HUDEP-2 (cell line): ENCODE measurements around the gene ALPI.

Experiments
- DNase-seq, 76 experiments: peaks; one replicate each; lab custom pipeline; 2025; ENCODE audit not compliant: unreplicated experiment in 76 of 76; lab: John Stamatoyannopoulos, UW

Gene ALPI

DNA sequence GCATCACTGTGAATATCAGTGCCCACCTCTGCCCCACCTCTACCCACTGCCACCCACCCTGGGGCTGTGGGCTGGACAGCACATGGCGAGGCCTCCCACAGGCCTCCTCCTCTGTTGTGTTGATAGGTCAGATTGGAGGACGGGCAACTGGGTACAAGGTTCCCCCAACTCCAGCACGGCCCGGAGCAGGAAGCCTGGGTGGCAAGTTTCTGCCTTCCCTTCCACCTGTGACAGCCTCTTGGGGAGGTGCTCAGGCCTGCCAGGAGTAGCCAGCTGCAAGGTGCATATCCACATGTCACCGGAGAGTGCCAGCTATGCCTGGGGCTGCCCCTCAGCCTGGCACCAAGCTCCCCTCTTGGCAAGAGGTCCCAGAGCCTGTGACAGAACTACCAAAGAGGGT, 38.6 kb downstream of the ALPI start:
- DNase-seq = no peak

DNA sequence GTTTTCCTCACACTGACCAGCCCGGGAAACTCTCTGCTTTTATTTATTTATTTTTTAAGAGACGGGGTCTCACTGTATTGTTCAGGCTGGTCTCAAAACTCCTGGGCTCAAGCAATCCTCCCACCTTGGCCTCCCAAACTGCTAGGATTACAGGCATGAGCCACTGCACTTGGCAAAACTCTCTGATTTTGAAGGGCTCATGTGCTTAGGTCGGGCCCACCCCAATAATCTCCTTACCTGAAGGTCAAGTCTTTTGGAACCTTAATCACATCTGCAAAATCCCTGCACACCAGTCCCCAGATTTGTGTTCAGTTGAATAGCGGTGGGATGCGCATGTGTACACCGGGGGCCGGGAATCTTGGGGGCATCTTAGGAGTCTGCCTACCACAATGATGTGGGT, 39.3 kb downstream of the ALPI start:
- DNase-seq = no peak

DNA sequence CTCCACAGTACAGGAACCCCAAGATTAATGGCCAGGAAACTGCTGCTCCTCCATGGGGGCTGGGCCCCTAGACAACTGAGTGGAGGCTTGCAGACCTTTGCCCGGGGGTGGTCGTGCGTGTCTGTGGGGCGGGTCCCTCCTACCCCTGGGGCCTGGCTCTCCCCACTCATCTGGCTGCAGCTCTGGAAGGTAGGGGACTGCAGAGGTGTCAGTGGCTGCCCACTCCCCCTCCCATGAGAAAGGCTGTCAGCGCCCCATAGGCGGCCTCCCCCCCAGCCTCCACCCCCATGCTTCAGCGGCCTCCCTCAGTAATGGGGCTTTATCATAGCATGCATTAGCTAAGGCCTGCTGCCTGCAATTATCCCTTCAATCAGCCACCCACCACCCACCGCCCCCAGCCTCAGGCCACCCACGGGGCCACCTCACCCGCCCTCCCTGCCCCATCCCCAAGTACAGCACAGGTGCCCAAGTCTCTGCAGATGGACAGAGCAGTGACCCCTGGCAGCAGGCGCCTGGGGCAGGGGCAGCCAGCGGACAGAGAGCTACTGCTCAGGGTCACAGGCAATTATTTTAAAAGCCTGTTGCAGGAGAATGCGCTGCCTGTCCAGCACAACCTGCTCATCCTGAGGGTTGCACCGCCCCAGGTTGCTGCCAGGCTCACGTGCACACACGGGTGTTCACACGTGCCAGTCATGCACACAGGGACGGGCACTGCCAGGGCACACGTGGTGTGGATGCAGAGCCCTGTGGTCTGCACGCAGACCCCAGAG, 40.7 kb downstream of the ALPI start:
- no peak for DNase-seq

DNA sequence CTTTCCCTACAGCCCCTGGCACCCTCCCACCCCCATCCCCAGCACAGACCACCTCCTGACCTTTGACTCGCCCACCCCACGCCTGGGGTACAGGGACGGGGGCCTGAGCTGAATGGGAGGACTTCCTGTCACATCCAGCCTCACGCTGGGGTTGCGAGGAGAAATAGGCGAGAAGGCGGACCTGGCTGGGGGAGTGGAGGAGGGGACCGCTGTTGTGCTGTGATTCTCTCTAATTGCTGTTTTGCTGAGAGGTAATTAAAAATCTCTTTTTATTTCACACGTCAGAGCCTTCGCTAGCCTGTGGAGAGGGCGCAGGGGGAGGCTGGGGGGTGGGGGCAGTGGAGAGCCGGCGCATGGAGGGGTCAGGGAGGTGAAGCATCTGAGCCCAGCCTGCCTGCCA, 41.4 kb downstream of the ALPI start:
- DNase-seq = no peak

DNA sequence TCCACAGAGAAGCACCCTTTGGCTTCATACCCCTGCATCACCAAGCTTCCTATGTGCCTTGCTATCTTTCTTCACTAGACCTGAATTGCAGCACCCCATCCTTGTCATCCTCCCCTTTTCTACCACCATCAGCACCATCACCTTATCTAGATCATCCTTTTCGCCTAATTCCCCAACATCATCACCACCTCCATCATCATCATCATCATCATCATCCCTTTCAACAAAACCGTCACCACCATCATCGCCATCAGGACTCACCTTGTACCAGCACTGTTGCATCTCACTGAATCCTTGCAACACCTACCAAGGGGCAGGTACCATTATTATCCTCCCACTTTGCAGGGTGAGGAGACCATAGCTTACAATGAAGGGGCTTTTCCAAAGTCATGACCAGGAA, 42.5 kb downstream of the ALPI start:
- no peak for DNase-seq

DNA sequence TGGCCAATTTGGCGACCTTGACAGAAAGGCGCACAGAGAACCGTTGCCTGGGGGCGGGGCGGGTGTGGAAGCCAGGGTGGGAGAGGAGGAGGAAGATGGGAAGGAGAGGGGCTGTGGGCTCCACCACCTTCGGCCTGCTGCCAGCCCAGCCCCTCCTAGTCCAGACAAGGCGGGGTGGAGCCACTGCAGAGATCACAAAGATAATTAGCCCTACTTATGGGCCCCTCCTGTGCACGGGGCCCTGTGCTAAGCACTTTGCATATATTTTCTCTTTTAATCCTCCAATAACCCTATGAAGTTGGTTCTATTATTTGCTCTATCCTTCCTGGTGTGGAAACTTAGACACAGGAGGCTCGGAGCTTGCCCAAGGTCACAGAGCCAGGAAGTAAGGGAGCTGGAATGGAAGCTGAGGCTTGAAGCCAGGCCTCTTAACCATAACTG, 45.4 kb downstream of the ALPI start:
- DNase-seq = no peak

DNA sequence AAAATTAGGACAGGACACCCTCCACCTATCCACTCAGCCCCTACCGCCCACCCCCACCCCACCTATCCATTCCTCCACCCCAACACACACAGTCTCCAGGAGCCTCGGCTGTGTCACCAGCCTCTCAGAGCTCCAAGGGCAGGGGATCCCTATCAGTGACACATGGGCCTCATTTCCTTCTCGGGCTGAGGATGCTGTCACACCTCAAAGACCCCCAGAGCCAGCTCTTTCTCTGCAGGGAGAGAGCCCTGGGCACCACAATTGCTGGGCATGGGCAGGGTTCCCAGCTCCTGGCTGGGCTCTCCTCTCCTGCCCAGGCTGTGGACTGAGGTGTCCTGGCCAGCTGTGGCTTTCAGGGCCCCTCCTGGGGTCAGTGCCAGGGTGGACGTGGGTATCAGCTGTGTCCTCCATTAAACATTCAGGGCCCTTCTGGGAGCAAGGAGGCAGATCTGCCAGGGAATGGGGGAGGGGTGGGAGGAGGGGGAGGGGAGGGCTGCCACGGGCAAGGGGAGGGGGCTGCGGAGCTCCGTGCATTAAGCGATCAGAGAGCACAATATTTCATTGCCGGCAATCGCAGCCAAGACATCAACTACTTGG, 45.9 kb downstream of the ALPI start:
- DNase-seq = no peak

DNA sequence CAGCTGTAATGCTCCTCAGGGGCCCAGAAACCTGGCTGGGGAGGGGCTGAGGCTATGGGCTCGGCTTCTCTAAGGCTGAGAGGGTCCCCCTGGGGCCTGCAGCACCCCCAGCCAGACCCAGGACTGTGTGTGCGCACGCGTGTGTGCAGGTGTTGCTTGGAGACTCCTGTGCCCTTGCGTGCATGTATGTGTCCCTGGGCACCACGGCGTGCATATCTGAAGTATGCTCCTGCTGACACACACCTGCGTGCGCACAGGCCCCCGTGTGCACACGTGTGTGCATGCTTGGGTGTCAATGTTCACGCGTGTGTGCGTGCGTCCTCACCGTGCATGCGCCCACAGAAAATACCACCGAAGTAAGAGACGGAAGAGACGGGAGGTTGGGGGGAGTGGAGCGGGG, 46.6 kb downstream of the ALPI start:
- DNase-seq = no peak

DNA sequence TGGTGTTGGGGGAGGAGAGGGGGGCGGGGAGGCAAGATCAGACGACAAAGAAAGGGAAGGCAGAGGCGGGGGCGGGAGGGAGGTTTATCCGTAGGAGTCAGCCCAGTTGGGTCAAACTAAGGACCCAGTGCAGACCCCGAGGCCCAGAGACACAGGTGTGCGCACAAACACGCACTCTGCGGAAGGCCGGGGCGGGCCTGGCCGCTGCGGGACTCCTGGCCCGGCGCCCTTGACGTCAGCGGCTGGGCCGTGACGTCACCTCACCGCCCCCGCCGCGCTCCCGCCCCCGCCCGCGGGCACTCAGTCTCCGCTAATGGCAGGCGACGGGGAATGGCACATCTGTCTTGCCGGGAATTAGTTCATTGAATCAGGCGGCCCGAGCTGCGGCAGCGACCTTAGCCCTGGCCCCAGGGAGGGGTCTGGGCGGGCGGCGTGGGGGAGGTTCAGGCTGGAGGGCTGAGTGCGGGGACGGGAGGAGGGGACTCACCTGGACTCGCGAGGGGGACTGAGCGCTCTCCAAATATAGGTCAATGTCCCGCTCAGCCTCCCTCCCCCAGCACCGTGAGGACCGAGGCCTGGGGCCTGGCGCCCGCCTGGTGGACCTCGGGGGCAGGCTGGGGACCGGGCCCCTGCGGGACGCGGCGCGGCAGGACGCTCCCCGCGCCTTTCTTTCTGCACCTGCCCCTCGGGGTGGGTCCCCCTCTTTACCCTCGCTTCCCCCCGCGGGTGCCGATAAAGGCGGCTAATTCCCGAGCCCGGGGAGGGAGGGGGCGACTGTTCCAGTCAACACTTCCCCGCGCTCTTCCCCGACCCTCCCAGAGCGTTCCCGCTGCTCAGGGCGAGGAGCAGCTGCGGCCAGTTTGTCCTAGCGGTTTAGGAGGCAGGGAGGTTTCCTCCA, 47.2 kb downstream of the ALPI start:
- DNase-seq = peak in 1 of 76 experiments; percentile 20

DNA sequence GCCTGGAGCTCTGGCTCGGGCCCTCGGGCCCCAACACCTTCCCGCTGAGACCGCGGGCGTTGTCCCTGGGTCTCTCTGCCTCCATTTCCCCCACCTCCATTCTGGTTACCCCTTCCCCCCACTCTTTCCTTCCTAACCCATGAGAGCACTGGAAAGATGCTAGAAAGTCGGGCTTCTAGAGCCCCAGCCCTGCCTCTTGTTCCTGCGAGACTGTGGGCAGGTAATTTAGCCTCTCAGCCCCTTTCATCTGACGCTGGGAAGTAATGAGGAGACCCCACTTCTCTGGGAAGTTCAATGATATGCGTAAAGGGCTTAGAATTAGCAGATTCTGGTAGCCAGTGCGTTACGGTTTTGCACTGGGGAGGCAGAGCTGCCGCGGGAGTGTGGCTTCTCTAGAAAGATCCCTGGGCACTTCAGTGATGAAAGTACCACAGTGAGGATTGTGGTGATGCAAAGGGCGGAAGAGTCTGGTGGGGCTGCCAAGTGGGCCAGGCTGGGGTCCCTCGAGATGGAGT, 47.9 kb downstream of the ALPI start:
- no peak for DNase-seq

DNA sequence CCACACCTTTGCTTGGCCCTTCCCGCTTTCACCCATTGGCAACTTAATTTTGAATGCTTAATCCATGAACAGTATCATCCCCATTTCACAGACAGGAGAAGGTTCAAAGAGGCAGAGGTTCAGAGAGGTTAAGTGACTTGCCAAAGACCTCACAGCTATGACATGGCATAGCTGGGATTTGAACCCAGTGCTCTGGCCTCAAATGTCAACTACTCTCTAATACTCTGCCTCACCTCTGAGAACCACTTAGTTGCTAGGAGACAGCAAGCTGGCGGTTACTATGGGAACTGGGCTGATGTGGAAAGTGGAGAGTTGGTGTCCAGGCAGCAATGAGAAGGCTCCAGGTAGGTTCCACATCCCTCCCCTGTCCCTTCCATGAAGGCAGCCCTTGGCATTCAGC, 48.5 kb downstream of the ALPI start:
- no peak for DNase-seq

DNA sequence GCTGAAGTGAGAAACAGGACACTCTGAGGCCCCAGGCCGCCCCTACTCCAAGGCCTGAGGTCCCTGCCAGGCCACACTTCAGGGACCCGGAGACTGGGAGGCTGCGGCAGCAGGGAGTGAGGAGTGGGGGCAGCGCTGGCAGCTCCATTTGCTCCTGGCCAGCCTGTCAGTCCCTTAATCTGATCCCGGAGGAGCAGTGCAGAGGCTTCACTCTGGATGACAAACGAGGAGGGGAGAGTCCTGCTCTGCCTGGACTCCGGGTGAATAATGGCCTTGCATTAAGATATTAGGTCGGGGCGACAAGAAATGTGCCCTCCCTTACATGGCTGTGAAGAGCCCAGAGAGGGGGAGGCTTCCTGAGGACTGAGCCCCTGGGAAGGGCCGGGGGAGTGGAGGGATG, 49.9 kb downstream of the ALPI start:
- no peak for DNase-seq

DNA sequence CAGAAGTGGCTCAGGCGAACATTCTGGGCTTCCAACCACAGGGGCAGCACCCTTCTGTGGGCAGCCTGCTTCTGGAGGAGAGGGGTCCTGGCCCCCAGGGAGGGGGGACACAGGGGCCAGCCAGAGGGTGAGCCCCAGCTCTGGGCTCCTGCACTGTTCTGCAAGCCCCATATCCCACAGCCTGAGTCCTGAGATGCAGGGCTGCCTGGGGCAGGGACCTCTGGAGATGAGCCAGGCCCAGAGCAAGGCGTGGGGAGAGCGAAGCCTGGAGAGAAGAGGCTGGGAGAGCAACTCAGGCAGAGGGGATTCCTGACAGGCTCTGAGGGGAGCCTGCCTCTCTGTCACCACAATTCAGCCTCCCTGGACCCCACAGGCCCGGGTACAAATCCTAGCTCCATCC, 50.8 kb downstream of the ALPI start:
- no peak for DNase-seq

DNA sequence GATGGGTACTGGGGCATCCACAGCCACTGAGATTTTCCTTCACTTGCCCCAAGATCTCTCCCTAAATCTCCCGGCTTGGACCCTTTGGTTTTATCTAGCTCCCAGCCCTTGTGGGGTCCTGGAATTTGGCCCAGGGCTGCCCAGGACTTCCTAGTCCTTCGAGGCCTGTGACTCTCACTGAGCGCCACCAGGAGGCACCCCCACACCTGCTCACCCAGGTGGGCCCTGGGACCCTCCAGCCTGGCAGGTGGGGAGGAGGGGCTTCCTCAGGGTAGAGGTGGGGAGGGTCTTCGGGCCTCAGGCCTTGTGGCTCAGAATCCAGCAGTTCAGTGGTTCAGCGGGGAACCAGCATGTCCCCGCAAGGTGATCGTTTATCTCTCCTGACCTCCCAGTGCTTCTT, 52.3 kb downstream of the ALPI start:
- DNase-seq = no peak
